WTC11 (cell line): ENCODE measurements around the gene RGMA.

Source experiments
- CREB1 ChIP-seq: sonication (generic); formaldehyde crosslinking; IDR thresholded peaks from 2 replicates; pipeline ENCODE4 v1.8.0; 2023; ENCODE audit warnings: mild to moderate bottlenecking, missing genetic modification reagents
- CTCF ChIP-seq: fragments of 200-600 bp; IDR thresholded peaks from 2 replicates; pipeline ENCODE4 v1.8.0; 2022; ENCODE audit warnings: antibody characterized with exemption
- E2F1 ChIP-seq: sonication (generic); formaldehyde crosslinking; IDR thresholded peaks from 2 replicates; pipeline ENCODE4 v1.8.0; 2022; ENCODE audit warnings: mild to moderate bottlenecking, missing genetic modification reagents
- ESRRA ChIP-seq: sonication (generic); formaldehyde crosslinking; IDR thresholded peaks from 2 replicates; pipeline ENCODE4 v1.8.1; 2022; ENCODE audit warnings: mild to moderate bottlenecking, missing genetic modification reagents, borderline replicate concordance
- FOXJ3 ChIP-seq: sonication (generic); formaldehyde crosslinking; IDR thresholded peaks from 2 replicates; pipeline ENCODE4 v1.9.0; 2021; ENCODE audit warnings: missing genetic modification reagents, mild to moderate bottlenecking, borderline replicate concordance
- FOXP1 ChIP-seq: sonication (generic); formaldehyde crosslinking; IDR thresholded peaks from 2 replicates; pipeline ENCODE4 v1.8.0; 2022; ENCODE audit warnings: missing genetic modification reagents, mild to moderate bottlenecking, moderate library complexity, borderline replicate concordance
- KAT7 ChIP-seq: sonication (generic); formaldehyde crosslinking; IDR thresholded peaks from 2 replicates; pipeline ENCODE4 v1.8.1; 2023; ENCODE audit warnings: missing genetic modification reagents, mild to moderate bottlenecking, borderline replicate concordance
- MAX ChIP-seq: sonication (generic); formaldehyde crosslinking; IDR thresholded peaks from 2 replicates; pipeline ENCODE4 v1.8.0; 2022; ENCODE audit warnings: mild to moderate bottlenecking, missing genetic modification reagents
- MLX ChIP-seq: sonication (generic); formaldehyde crosslinking; IDR thresholded peaks from 2 replicates; pipeline ENCODE4 v1.8.1; 2023; ENCODE audit warnings: mild to moderate bottlenecking, missing genetic modification reagents, moderate library complexity
- OVOL2 ChIP-seq: fragments of 250-450 bp; sonication (Bioruptor Pico); IDR thresholded peaks from 2 replicates; pipeline ENCODE4 v1.9.0; 2021; ENCODE audit warnings: mild to moderate bottlenecking, borderline replicate concordance
- TP53 ChIP-seq: sonication (generic); formaldehyde crosslinking; IDR thresholded peaks from 2 replicates; pipeline ENCODE4 v1.8.1; 2023; ENCODE audit warnings: mild to moderate bottlenecking, missing genetic modification reagents
- TF ChIP-seq, protein P1 (sequence below): sonication (generic); formaldehyde crosslinking; IDR thresholded peaks from 2 replicates; pipeline ENCODE4 v1.8.1; 2022; ENCODE audit warnings: low read depth, missing genetic modification reagents, borderline replicate concordance

DNA sequence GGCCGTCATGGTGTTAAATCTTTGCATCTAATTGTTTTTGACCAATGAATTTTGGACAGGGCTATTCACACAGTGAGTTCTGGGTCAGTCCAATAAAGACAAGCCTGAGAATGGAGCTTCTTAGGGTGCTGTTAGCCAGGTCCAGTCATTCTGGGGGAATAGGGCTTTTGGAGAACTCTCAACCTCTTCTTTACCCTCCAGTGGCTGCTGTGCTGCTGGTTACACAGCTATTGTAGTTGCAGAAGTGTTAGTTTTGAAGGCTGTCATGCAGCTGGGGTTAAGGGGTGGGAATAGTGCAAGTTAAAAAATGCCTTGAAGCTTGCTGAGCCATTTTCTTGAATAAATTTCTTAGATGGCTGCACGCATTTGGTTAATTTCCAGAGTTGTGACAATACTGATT, 99.0 kb downstream of the RGMA start:
- TF ChIP-seq CTCF (no peak), FOXJ3 (no peak), FOXP1 (no peak), MAX (no peak), MLX (CRISPR knock-in tag) (no peak), CREB1 (CRISPR knock-in tag) (no peak), OVOL2 (no peak), KAT7 (CRISPR knock-in tag) (no peak), TP53 (no peak), E2F1 (no peak), ESRRA (CRISPR knock-in tag) (no peak)
- TF ChIP-seq, protein P1, sequence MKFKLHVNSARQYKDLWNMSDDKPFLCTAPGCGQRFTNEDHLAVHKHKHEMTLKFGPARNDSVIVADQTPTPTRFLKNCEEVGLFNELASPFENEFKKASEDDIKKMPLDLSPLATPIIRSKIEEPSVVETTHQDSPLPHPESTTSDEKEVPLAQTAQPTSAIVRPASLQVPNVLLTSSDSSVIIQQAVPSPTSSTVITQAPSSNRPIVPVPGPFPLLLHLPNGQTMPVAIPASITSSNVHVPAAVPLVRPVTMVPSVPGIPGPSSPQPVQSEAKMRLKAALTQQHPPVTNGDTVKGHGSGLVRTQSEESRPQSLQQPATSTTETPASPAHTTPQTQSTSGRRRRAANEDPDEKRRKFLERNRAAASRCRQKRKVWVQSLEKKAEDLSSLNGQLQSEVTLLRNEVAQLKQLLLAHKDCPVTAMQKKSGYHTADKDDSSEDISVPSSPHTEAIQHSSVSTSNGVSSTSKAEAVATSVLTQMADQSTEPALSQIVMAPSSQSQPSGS (CRISPR knock-in tag) = no peak
